HG02870 (cell line): Measurements from ENCODE around the gene MKNK1.

Experiments used
- ATAC-seq: cut with Tn5 transposase; IDR thresholded peaks from one replicate; pipeline ENCODE4 v1.9.1; 2021; ENCODE audit warnings: mild to moderate bottlenecking, moderate library complexity; ENCODE audit not compliant: unreplicated experiment

Gene MKNK1

GRCh38 chr1:46599059-46599970, 4.8 kb downstream of the MKNK1 start:
- no peak for ATAC-seq

DNA sequence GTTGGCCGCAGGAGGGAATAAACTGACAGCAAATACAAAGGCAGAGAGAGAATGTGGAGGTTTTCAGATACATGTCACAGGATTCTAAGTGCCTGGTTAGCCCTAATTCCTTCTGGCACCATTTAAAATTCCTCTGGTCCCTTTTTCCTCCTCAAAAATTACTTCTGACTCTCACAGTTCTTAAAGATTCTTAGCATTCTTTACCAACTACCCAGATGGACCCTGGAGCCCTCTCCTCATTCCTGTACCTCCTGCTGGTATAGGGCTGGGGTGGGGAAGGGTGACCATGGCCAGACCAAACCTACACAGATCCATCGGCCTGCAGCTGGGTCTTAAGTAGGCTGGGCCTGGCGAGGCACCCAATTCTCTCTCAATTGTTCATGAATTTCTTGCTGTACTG, 7.2 kb downstream of the MKNK1 start:
- no peak for ATAC-seq

DNA sequence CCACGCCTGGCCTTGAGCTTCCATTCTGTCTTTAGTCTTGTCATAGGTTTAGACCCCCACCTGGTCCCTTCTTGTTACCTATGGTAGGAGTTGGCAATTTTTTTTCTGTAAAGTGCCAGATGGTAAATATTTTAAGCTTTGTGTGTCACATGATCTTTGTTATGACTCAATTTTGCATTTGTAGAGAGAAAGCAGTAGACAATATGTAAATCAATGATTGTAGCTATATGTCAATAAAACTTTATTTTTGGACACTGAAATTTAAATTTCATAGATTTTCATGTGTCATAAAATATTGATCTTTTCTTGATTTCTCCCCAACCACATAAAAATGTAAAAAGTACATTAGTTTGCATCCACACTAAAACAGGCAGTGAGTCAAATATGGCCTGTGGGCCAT, 8.0 kb downstream of the MKNK1 start:
- ATAC-seq, result no peak

GRCh38 chr1:46595127-46595526, 8.9 kb downstream of the MKNK1 start:
- ATAC-seq, result no peak

DNA sequence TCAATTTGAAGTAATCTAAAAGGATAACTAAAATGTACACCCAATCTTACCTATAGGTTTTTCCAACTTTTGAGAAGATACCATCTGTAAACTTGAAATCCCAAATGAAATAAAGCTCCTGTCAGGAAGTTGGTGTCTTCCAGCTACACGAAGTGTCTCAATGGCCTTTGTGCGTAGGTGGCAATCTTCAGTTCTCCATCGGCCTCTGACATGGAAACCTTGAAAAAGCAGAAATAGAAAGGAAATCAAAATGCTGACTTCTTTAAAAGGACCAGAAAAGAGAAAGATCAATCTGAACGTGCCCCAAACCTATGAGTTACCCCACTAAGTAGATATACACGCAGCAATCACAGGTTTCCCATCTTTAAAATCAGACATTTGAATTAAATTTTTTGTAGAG, 10.0 kb downstream of the MKNK1 start:
- ATAC-seq, result no peak

DNA sequence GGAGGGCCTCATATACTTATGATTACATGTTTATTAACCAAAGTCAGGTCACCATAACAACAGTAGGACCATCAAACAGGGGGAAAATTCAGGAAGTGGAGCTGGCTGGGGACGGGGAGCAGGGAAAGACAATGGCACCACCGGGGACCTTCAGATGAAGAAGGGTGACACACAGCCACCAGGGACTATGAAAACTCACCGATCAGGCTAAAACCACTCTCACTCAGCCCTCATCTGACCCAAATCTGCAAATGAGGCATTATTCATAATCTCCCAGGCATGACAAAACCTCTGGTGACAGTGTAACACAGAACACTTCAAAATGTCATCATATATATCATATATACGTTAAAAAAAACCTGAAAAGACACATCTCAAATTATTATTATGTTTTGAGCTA, 11.2 kb downstream of the MKNK1 start:
- ATAC-seq, result no peak

GRCh38 chr1:46589529-46589928, 14.5 kb downstream of the MKNK1 start:
- ATAC-seq, result no peak

- ATAC-seq, result no peak
Observed at GRCh38 chr1:46587069-46587468, 17.0 kb downstream of the MKNK1 start.

- no peak for ATAC-seq
Observed at GRCh38 chr1:46585312-46585938, 18.6 kb downstream of the MKNK1 start.

GRCh38 chr1:46583494-46583893, 20.6 kb downstream of the MKNK1 start:
- ATAC-seq, result no peak

DNA sequence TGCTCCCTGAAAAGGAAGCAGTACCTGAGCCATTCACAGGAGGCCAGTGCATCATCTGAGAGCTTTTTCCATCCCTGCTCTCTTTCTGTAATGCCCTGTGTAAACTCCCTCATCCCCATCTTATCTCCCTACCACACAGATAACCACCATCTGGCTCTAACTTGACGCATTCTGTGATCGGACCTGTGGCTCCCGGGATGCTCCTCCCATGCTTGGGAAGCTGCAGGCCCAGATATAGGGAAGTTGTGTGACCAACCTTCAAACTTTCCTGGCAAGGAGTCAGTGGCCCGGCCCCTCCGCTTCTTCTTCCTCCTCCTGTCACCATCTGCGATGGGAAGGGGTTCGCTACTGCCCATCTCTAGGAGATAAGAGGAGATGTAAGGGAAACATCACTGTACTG, 21.1 kb downstream of the MKNK1 start:
- ATAC-seq, result no peak

GRCh38 chr1:46581681-46582455, 22.2 kb downstream of the MKNK1 start:
- no peak for ATAC-seq

DNA sequence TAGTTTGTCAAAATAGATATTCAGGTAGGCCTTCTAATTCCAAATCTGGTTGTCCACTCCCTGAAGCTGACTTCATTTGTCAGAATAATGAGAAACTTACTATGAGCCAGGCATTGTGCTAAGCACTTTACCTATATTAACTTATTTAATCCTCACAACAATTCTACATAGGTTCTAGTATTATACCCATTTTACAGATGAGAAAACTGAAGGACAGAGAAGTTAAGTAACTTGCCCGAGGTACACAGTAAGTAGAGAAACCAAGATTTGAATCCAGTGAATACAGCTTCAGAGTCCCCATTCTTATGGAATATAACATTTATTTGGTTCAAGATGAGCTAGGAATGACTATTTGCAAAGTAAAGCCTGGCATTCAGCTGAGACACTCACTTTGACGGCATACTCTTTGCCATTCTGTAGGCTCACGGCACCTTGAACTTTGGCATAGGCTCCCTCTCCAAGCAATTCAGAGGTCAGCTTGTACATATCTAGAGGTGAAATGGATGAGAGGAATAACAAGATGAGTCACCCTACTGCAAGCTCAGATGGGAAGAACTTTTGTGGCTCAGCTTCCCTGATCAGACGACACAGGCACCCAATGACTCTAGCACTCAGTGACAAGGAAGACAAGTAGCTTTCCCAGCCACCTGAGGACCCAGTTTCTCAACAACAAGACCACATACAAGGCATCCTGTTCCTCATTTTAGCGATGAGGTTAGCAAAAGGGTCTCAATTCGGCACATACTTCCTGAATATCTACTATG, 23.7 kb downstream of the MKNK1 start:
- ATAC-seq, result no peak

DNA sequence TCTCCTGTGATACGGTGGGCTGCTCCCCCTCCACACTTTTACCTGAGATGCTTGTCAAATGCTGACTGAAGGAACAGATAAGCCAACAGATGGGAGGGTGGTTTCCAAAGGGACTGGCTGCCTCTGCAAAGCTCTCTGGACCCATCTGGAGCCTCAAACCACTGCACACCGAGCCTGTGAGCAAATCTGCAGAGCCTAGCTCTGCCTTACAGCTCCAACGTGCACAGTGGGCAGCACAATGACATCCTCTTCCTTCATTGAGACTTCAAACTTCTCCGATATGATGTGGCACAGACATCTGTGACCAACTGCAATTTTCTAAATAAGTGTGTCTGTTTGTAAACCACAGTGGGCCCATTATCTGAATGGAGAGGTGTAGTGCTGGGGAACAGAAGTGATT, 26.4 kb downstream of the MKNK1 start:
- ATAC-seq, result no peak

DNA sequence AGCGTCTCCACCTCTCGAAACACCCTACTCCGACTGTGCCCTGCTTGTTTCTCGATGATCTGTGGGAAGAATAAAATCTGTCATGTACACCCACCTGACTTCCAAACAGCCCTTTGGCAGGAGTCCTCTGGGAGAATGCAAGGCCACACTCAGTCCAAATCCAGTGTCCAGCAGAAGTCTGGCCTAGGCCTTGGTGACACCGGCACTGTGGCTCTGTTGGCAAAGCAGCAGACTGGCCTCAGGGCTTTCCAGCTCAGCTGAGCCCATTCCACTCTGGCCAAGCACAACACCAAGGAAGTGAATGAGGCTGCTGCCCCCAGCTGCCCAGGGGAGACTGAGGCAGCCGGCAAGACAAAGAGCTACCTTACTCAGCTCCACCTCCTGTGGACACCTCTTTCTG, 27.5 kb downstream of the MKNK1 start:
- no peak for ATAC-seq

DNA sequence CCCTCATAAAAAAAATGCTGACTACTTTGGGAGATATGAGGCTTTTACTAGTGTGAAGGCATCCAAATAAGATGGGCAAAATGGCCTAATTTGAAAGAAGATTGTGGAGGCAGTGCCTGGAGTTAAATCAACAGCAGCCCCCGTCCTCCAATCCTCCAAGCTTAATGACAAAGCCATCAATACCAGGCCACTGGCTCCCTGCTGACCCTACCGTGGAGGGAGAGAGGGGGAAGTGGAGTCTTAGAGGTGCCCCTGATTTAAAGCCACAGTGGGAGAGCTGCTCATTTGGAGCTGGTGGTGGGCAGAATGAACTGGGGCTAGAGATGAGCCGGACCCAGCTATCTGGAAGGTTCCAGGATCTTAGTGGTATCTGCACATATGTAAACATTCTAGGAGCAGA, 28.3 kb downstream of the MKNK1 start:
- no peak for ATAC-seq

GRCh38 chr1:46575300-46575699, 28.8 kb downstream of the MKNK1 start:
- ATAC-seq, result no peak

DNA sequence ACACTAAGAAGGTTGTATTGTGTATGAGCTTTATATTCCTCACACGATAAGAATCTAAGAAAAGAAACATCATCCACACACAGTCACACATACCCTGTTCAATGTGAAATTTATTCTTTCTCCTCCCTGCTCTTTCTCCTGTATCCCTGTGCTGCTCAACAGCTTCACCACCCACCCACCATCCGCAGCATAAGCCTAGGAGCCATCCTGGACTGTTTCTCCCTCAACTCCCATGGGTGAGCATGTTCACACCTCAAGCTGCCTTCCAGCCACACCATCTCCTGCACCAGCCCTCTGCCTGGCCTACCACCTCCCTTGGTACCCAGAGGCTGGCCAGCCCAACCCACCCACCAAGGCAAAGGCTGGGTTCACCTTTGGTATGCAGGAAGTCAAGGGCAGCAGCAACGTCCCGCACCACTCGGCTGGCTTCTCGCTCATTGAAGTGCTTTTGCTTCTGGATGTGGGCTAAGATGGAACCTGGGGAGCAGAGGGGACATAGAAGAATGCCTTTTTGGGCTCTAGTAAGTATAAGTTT, 32.3 kb downstream of the MKNK1 start:
- no peak for ATAC-seq

GRCh38 chr1:46569884-46570725, 34.0 kb downstream of the MKNK1 start:
- ATAC-seq, result no peak

GRCh38 chr1:46569116-46569515, 35.0 kb downstream of the MKNK1 start:
- ATAC-seq, result no peak
